ENCODE measurements around the gene SMARCA2. TPM values are rescaled to one million over a fixed set of nuclear protein-coding genes. Genes with fewer than 3 reads are reported as not detected.

Gene SMARCA2
- total RNA-seq, 2 donors from 2014 or later: 118 to 177 TPM

- Histone ChIP-seq H3K27me3 (replicated peaks; ENCODE audit: insufficient read depth) (no peaks in the 10 kb centered on the region), H3K9me3 (no peaks in the 10 kb centered on the region), H3K27ac (no peak overlapping the region), H3K36me3 (peaks cover 2% of the 10 kb centered on the region), H3K4me1 (ENCODE audit: control insufficient read depth in 1 of 2, low read depth in 2 of 2) (peaks cover 41 to 74% of the 10 kb centered on the region in 2 donors), H3K4me3 (no peak overlapping the region)
- DNase-seq (ENCODE audit: low spot score) (no peak), ATAC-seq (ENCODE audit: insufficient number of reproducible peaks, low FRiP score, low read depth) (no peak)
- TF ChIP-seq, protein P1, sequence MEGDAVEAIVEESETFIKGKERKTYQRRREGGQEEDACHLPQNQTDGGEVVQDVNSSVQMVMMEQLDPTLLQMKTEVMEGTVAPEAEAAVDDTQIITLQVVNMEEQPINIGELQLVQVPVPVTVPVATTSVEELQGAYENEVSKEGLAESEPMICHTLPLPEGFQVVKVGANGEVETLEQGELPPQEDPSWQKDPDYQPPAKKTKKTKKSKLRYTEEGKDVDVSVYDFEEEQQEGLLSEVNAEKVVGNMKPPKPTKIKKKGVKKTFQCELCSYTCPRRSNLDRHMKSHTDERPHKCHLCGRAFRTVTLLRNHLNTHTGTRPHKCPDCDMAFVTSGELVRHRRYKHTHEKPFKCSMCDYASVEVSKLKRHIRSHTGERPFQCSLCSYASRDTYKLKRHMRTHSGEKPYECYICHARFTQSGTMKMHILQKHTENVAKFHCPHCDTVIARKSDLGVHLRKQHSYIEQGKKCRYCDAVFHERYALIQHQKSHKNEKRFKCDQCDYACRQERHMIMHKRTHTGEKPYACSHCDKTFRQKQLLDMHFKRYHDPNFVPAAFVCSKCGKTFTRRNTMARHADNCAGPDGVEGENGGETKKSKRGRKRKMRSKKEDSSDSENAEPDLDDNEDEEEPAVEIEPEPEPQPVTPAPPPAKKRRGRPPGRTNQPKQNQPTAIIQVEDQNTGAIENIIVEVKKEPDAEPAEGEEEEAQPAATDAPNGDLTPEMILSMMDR (IDR thresholded peaks at IDR 0.05): no peak
Observed at GRCh38 chr9:2027543-2028160, 12.5 kb downstream of the SMARCA2 start.

- Histone ChIP-seq H3K27me3 (replicated peaks; ENCODE audit: insufficient read depth) (no peaks in the 10 kb centered on the region), H3K36me3 (peaks cover 14% of the 10 kb centered on the region), H3K4me3 (no peak overlapping the region), H3K9me3 (no peaks in the 10 kb centered on the region), H3K4me1 (ENCODE audit: control insufficient read depth in 1 of 2, low read depth in 2 of 2) (peaks cover 29 to 61% of the 10 kb centered on the region in 2 donors), H3K27ac (no peak overlapping the region)
- TF ChIP-seq, protein P1 (IDR thresholded peaks at IDR 0.05): no peak
- ATAC-seq (ENCODE audit: insufficient number of reproducible peaks, low FRiP score, low read depth) (no peak), DNase-seq (ENCODE audit: low spot score) (no peak)
Observed at GRCh38 chr9:2028888-2029287, 13.7 kb downstream of the SMARCA2 start.

- no peak overlapping the region for H3K27ac ChIP-seq
- peaks cover 20 to 53% of the 10 kb centered on the region in 2 donors for H3K4me1 ChIP-seq (ENCODE audit: control insufficient read depth in 1 of 2, low read depth in 2 of 2)
- no peaks in the 10 kb centered on the region for H3K9me3 ChIP-seq
- ATAC-seq (ENCODE audit: insufficient number of reproducible peaks, low FRiP score, low read depth): no peak
- peaks cover 15% of the 10 kb centered on the region for H3K36me3 ChIP-seq
- H3K4me3 ChIP-seq: no peak overlapping the region
- H3K27me3 ChIP-seq (replicated peaks; ENCODE audit: insufficient read depth): no peaks in the 10 kb centered on the region
- TF ChIP-seq, protein P1 (IDR thresholded peaks at IDR 0.05): no peak
- DNase-seq (ENCODE audit: low spot score): no peak
Observed at GRCh38 chr9:2029666-2030170, 14.6 kb downstream of the SMARCA2 start.

DNA sequence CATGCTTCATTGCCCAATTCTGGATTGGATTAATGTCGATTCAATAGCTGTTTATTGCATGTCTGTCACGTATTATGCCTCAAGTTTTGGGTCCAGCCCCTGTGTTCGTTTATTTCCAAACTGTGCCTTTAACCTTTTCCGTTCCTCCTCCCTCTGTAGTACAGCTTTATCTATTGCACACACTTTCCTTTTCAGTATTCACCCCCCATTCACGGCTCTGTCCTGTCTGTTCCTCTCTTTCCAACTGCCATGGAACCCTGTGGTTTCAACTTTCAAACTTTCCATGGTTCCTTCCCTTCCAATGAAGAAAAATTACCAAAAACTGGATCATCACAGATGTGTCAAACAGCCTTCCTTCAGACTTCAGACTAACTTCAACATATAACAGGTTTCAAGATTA, 17.1 kb downstream of the SMARCA2 start:
- TF ChIP-seq, protein P1 (IDR thresholded peaks at IDR 0.05): no peak
- no peak overlapping the region for H3K4me3 ChIP-seq
- H3K4me1 ChIP-seq (ENCODE audit: control insufficient read depth in 1 of 2, low read depth in 2 of 2): peaks cover 11 to 29% of the 10 kb centered on the region in 2 donors
- H3K36me3 ChIP-seq: peaks cover 15% of the 10 kb centered on the region
- H3K27ac ChIP-seq: no peak overlapping the region
- no peaks in the 10 kb centered on the region for H3K27me3 ChIP-seq (replicated peaks; ENCODE audit: insufficient read depth)
- no peak for DNase-seq (ENCODE audit: low spot score)
- no peaks in the 10 kb centered on the region for H3K9me3 ChIP-seq
- ATAC-seq (ENCODE audit: insufficient number of reproducible peaks, low FRiP score, low read depth): no peak

GRCh38 chr9:2036844-2037243, 21.7 kb downstream of the SMARCA2 start:
- ATAC-seq (ENCODE audit: insufficient number of reproducible peaks, low FRiP score, low read depth) (no peak), DNase-seq (ENCODE audit: low spot score) (no peak)
- H3K9me3 ChIP-seq: no peaks in the 10 kb centered on the region
- TF ChIP-seq, protein P1 (IDR thresholded peaks at IDR 0.05): no peak
- no peak overlapping the region for H3K4me3 ChIP-seq
- H3K27ac ChIP-seq: no peak overlapping the region
- H3K4me1 ChIP-seq (ENCODE audit: control insufficient read depth in 1 of 2, low read depth in 2 of 2): peaks cover 4 to 6% of the 10 kb centered on the region in 2 donors
- no peaks in the 10 kb centered on the region for H3K27me3 ChIP-seq (replicated peaks; ENCODE audit: insufficient read depth)
- H3K36me3 ChIP-seq: peaks cover 38% of the 10 kb centered on the region
